ENCODE measurements around the gene TRIM29.
A peak's percentile ranks its signal among the peaks of the same experiment; 100 is the strongest.
"Not testable (repeated sequence)": the region's sequence is repeated elsewhere in the genome, so short reads cannot be mapped to it uniquely, and the experiment has no call there.

TRIM29 gene

GRCh38 chr11:120172054-120172911, 34.4 kb upstream of the TRIM29 start:
- no peak for DNase-seq (ENCODE audit: low read depth in 2 of 2)

- no peak for DNase-seq (ENCODE audit: low read depth in 2 of 2)
Observed at GRCh38 chr11:120170741-120171261, 32.9 kb upstream of the TRIM29 start.

- no peak for DNase-seq (ENCODE audit: low read depth in 2 of 2)
Observed at GRCh38 chr11:120169981-120170698, 32.2 kb upstream of the TRIM29 start.

GRCh38 chr11:120168960-120169681, 31.2 kb upstream of the TRIM29 start:
- peak; percentile 16 to 20 for DNase-seq (ENCODE audit: low read depth in 2 of 2)

- no peak for DNase-seq (ENCODE audit: low read depth in 2 of 2)
Observed at GRCh38 chr11:120168108-120168959, 30.4 kb upstream of the TRIM29 start.

- no peak for DNase-seq (ENCODE audit: low read depth in 2 of 2)
Observed at GRCh38 chr11:120167659-120168058, 29.7 kb upstream of the TRIM29 start.

- DNase-seq (ENCODE audit: low read depth in 2 of 2): no peak
Observed at GRCh38 chr11:120160436-120160835, 22.5 kb upstream of the TRIM29 start.

- no peak for DNase-seq (ENCODE audit: low read depth in 2 of 2)
Observed at GRCh38 chr11:120153221-120153620, 15.3 kb upstream of the TRIM29 start.

- no peak for DNase-seq (ENCODE audit: low read depth in 2 of 2)
Observed at GRCh38 chr11:120151536-120151935, 13.6 kb upstream of the TRIM29 start.

- DNase-seq (ENCODE audit: low read depth in 2 of 2): no peak
Observed at GRCh38 chr11:120149246-120149645, 11.3 kb upstream of the TRIM29 start.

GRCh38 chr11:120147950-120148270, 10.0 kb upstream of the TRIM29 start:
- DNase-seq (ENCODE audit: low read depth in 2 of 2): no peak

- DNase-seq (ENCODE audit: low read depth in 2 of 2): no peak
Observed at GRCh38 chr11:120147094-120147949, 9.4 kb upstream of the TRIM29 start.

- DNase-seq (ENCODE audit: low read depth in 2 of 2): no peak
Observed at GRCh38 chr11:120146413-120147093, 8.6 kb upstream of the TRIM29 start.

GRCh38 chr11:120144501-120144900, 6.6 kb upstream of the TRIM29 start:
- DNase-seq (ENCODE audit: low read depth in 2 of 2): no peak

GRCh38 chr11:120143472-120143871, 5.6 kb upstream of the TRIM29 start:
- not testable (repeated sequence) for DNase-seq (ENCODE audit: low read depth in 2 of 2)

- no peak for DNase-seq (ENCODE audit: low read depth in 2 of 2)
Observed at GRCh38 chr11:120142441-120143100, 4.7 kb upstream of the TRIM29 start.

- no peak for DNase-seq (ENCODE audit: low read depth in 2 of 2)
Observed at GRCh38 chr11:120141768-120142423, 4.0 kb upstream of the TRIM29 start.

GRCh38 chr11:120141113-120141767, 3.3 kb upstream of the TRIM29 start:
- DNase-seq (ENCODE audit: low read depth in 2 of 2): no peak
